AG04449 (cell line): ENCODE data around the gene NAV2.

Experiments
- CTCF ChIA-PET: fragments of 350-600 bp; formaldehyde crosslinking; extraction: SDS; loops from one replicate; lab custom pipeline; 2021; ENCODE audit warnings: antibody characterized with exemption; lab: Yijun Ruan, JAX
- POLR2A ChIA-PET: fragments of 400-600, 350-600 bp; formaldehyde crosslinking; extraction: SDS; loops from one replicate; lab custom pipeline; 2020; ENCODE audit warnings: antibody characterized with exemption, inconsistent platforms; lab: Yijun Ruan, JAX
- DNase-seq: peaks from one replicate; pipeline ENCODE4 v3.0.0-alpha.2; 2010; ENCODE audit warnings: low read depth, low spot score
- H3K4me3 ChIP-seq: 2 replicates; pipeline ENCODE4 v1.5.1; 2011; ENCODE audit warnings: low read depth, mild to moderate bottlenecking, control low read depth, low read length
- TF ChIP-seq, protein P1 (sequence below): IDR thresholded peaks from one replicate; pipeline ENCODE4 v1.5.1; 2011; ENCODE audit warnings: mild to moderate bottlenecking, moderate library complexity, low read length, control low read depth, inconsistent platforms; ENCODE audit not compliant: insufficient read depth; ENCODE audit errors: missing control alignments

Gene NAV2

DNA sequence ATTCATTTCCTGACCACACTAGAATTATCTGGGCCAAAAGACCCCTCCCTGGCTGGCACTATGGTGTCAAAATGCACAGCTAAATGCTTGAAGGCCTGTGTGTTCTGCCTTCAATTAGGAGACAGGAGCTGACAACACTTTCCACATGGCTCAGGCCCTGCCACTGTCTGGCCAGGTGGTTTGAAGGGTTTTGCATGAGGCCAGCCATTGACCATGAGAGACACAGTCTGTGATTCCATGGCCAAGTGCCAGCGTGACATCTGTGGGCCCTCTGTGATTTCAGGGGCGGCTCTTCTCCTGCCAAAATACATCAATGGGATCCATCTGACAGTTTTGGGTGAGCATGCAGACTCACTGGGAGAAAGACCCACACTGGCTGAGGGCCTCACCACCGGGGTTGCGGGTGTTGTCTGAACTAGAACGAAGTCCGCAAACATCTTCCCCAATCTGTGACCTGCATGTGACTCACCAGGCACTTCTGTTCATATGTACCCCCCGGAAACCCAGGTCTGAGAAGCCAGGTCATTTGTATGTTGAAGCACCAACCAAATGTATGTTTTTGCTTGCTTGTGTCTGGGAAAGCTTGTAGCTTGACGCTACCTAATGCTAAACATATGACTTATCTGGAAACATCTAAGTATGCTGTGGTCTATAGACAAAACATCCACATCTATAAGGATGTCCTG is 20.7 kb upstream of the NAV2 start:
- no peak for DNase-seq
- ChIA-PET CTCF (no interaction called here), POLR2A (no interaction called here)
- TF ChIP-seq, protein P1, sequence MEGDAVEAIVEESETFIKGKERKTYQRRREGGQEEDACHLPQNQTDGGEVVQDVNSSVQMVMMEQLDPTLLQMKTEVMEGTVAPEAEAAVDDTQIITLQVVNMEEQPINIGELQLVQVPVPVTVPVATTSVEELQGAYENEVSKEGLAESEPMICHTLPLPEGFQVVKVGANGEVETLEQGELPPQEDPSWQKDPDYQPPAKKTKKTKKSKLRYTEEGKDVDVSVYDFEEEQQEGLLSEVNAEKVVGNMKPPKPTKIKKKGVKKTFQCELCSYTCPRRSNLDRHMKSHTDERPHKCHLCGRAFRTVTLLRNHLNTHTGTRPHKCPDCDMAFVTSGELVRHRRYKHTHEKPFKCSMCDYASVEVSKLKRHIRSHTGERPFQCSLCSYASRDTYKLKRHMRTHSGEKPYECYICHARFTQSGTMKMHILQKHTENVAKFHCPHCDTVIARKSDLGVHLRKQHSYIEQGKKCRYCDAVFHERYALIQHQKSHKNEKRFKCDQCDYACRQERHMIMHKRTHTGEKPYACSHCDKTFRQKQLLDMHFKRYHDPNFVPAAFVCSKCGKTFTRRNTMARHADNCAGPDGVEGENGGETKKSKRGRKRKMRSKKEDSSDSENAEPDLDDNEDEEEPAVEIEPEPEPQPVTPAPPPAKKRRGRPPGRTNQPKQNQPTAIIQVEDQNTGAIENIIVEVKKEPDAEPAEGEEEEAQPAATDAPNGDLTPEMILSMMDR, result no peak
- no peak overlapping the region for H3K4me3 ChIP-seq

DNA sequence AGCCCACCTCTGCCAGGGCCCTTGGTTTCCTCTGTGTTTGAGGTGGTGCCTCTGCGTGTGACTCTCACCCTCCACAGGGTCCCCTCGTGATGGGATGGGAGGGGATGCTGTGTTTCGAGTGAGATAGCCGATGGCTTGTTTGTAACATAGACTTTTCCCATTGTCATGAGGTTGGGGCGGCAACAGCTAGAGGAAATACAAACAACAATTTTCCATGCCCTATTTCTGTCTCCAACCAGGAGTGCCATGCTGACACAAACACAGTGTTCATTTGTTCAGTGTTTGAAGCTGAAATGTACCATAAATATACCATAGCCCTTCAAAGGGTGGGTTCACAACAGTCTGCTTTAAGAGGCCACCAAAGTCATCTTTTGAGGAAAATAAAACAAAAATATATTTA is 19.5 kb upstream of the NAV2 start:
- CTCF ChIA-PET, result interaction anchor here (0.8 to 1.1 kb wide), 4 partner anchors 13 to 210 kb away, joined by 3 to 4 read pairs (median 4); no protein-coding TSS in a partner anchor
- POLR2A ChIA-PET, result interaction anchor here (0.5 kb wide), 1 partner anchor 13 kb away, joined by 3 read pairs; no protein-coding TSS in a partner anchor
- no peak for DNase-seq

DNA sequence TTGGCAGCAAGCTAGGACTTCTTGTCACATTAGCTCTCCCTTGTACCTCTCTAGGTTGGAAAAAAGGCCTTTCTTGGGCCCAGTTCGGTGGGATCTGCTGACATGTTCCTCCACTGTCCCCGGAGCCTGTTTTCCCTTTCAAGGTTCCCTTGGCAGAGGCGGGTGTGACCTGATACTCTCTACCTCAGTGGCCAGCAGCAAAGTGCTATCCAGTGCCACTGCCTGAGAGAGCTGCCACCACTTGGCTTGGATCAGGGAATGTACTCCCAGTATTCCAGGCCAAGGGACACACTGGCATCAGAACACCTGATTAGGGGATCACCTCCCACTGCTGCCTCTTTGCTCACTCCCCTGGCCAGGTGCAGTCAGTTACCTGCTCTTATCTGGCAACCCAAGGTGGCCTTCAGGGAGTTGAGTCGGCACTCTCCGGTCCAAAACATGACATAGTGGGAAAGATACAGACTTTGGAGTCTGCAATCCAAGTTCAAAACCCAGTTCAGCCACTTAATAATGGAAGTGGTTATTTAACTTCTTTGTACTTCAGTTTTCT is 17.8 kb upstream of the NAV2 start:
- no peak for DNase-seq
- H3K4me3 ChIP-seq, result no peak overlapping the region
- ChIA-PET POLR2A (no interaction called here), CTCF (interaction anchor here (1.0 to 1.1 kb wide), 2 partner anchors 11 to 17 kb away, joined by 3 read pairs; no protein-coding TSS in a partner anchor)
- TF ChIP-seq, protein P1, result no peak

More for the DNA sequence above, 19.5 kb upstream of the NAV2 start:
- H3K4me3 ChIP-seq, result no peak overlapping the region
- TF ChIP-seq, protein P1, result no peak

DNA sequence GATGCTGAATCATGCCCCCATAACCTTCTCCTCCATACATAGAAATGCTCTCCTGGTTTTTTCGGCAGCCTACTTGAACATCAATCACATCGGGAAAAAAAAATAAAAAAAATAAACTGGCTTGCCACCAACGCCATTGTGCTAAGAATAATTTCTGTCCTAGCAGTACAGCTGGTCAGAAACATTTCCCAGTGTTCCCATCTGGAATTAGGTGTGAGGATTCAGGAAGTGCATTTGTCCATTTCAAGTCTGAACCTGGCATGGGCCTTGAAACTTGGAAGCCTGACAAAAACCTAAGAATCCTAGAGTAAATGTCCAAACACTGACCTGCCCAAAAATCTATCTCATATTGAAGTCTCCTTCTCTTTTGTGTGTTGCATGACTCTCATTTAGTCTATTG is 16.6 kb upstream of the NAV2 start:
- TF ChIP-seq, protein P1, result no peak
- CTCF ChIA-PET, result interaction anchor here (0.8 kb wide), 1 partner anchor 13 kb away, joined by 6 read pairs; no protein-coding TSS in a partner anchor
- no peak overlapping the region for H3K4me3 ChIP-seq
- POLR2A ChIA-PET, result interaction anchor here (1.0 kb wide), 1 partner anchor 9 kb away, joined by 3 read pairs; no protein-coding TSS in a partner anchor
- no peak for DNase-seq

DNA sequence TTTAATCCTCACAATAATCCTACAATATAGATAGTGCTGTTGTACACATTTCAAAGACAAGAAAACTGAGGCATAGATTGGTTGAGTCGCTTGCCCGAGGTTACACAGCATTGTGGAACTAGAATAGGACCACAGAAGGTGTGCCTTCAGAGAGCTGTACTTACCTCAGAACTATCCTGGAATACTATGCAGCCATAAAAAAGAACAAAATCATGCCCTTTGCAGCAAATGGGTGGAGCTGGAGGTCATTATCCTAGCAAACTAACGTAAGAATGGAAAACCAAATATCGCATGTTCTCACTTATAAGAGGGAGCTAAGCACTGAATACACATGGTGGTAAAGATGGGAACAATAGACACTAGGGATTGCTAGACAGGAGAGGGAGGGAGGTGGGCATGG is 15.7 kb upstream of the NAV2 start:
- DNase-seq, result no peak
- ChIA-PET POLR2A (interaction anchor here (1.0 kb wide), 1 partner anchor 8 kb away, joined by 3 read pairs; no protein-coding TSS in a partner anchor), CTCF (no interaction called here)
- no peak overlapping the region for H3K4me3 ChIP-seq
- TF ChIP-seq, protein P1, result no peak

DNA sequence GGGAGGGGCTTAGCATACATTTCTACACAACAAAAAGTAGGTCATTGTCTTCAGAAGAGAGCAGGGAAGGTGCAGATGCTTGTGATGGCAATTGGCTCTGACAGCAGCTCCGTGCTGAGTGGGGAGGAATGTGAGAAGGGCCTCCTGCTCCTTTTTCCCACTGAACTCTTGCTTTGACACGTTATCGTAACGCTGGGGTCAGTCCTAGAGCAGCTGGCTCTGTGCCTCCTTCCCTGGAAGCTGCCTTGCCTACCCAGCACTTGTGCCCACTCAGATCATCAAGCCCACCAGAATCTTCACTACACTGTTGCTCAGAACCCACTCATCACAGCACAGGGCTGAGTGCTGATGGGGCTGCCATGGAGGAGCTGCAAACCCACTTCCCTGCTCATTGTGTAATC is 14.9 kb upstream of the NAV2 start:
- CTCF ChIA-PET, result interaction anchor here (1.3 kb wide), 1 partner anchor 16 kb away, joined by 4 read pairs; no protein-coding TSS in a partner anchor
- TF ChIP-seq, protein P1, result no peak
- no peak for DNase-seq
- POLR2A ChIA-PET, result no interaction called here
- no peak overlapping the region for H3K4me3 ChIP-seq
